Adrenal gland (tissue), 12 donors: ENCODE measurements around the gene HSD3B2. TPM values are rescaled to one million over a fixed set of nuclear protein-coding genes. Genes with fewer than 3 reads are reported as not detected.
"Not testable (repeated sequence)": the region's sequence is repeated elsewhere in the genome, so short reads cannot be mapped to it uniquely, and the experiment has no call there.

Source experiments
- DNase-seq, 7 donors: peaks; one replicate each; pipeline ENCODE4 v3.0.0-alpha.2; 2019 to 2020
- H3K27ac ChIP-seq, 5 donors: fragments of 200-600 bp; sonication (generic) in 4 of 5; 1 replicate in 3 of 5; 2 replicates in 2 of 5; pipeline versions ENCODE4 v1.5.1 to v1.8.0; 2016 to 2020; ENCODE audit warnings: mild to moderate bottlenecking in 1 of 5
- H3K27me3 ChIP-seq: fragments of 200-600 bp; 2 replicates; pipeline ENCODE4 v1.8.0; 2021
- H3K36me3 ChIP-seq, 2 donors: fragments of 200-600 bp; replicated peaks in 1 of 2; 1 replicate in 1 of 2; 2 replicates in 1 of 2; pipeline versions ENCODE4 v1.5.1 to v1.8.0; 2018 to 2022
- H3K4me1 ChIP-seq, 2 donors: fragments of 200-600 bp; replicated peaks in 1 of 2; 1 replicate in 1 of 2; 2 replicates in 1 of 2; pipeline versions ENCODE4 v1.5.1 to v1.8.0; 2018 to 2021
- H3K4me3 ChIP-seq, 4 donors: fragments of 200-600 bp; sonication (generic) in 3 of 4; one replicate each; pipeline ENCODE4 v1.5.1; 2016 to 2018
- H3K9me3 ChIP-seq, 3 donors: fragments of 200-600 bp; sonication (generic) in 1 of 3; replicated peaks in 1 of 3; 1 replicate in 2 of 3; 2 replicates in 1 of 3; pipeline versions ENCODE4 v1.5.1 to v1.8.0; 2016 to 2021
- POLR2A ChIP-seq, 2 donors: fragments of 450-650 bp; IDR thresholded peaks; one replicate each; pipeline ENCODE4 v1.6.1; 2017; ENCODE audit warnings: antibody characterized with exemption in 2 of 2, mild to moderate bottlenecking in 2 of 2, moderate library complexity in 1 of 2
- WGBS, 4 donors: extraction: QIAGEN DNeasy Blood & Tissue Kit in 2 of 4; methylation state at CpG; one replicate each; pipeline versions ENCODE4 v1.1.5 to v1.1.7; 2013 to 2017; 5-methylcytosine and 5-hydroxymethylcytosine counted together
- intact Hi-C, 2 donors: fragments of 100-400 bp; cut with DNase I; formaldehyde crosslinking; loops; one replicate each; pipeline versions ENCODE4 v1.14.1 to v1.15.0; 2022 to 2023
- polyA plus RNA-seq, 3 donors: library from polyadenylated mRNA; stranded (reverse); fragments of 200-250 nt in 2 of 3; fragments of 350-450 nt in 1 of 3; fragmentation: Illumina TruSeq in 1 of 3; extraction: RNeasy Lipid Tissue Mini Kit (QIAGEN cat#74804) in 1 of 3; gene quantifications; one replicate each; pipeline ENCODE4 v1.2.3, GENCODE V29; 2013 to 2014
- total RNA-seq, 9 donors: library from RNA; depleted of rRNA in 4 of 9; stranded (reverse); fragments of >200 nt in 4 of 9; fragments of 120-200 nt in 1 of 9; fragmentation: NEBNext Ultra II Directional in 1 of 9; extraction: Animal tissue kit (Norgen Biotek cat#: 25700) in 1 of 9; gene quantifications; one replicate each; pipeline versions ENCODE4 v1.1.0 to v1.2.4, GENCODE V29; 2013 to 2023
- TF ChIP-seq, protein P1 (sequence below), 6 experiments: fragments of 450-650 bp in 4 of 6; fragments of 200-600 bp in 2 of 6; sonication (generic) in 1 of 6; IDR thresholded peaks; 1 replicate in 5 of 6; 2 replicates in 1 of 6; pipeline versions ENCODE4 v1.5.1 to v1.8.0; 2016 to 2021; ENCODE audit warnings: antibody characterized with exemption in 6 of 6, mild to moderate bottlenecking in 2 of 6, moderate library complexity in 1 of 6
- donor health status: healthy with polysubstance abuse.
- donor health status: Bipolar disorder and iron deficiency.
- donor health status: DM: yes; HTN: yes; CAD: no.
- donor health status: DM: no; HTN: no; CAD: no.
- donor health status: DM: no; HTN: no; CAD: no.
- donor health status: DM: yes; HTN: yes; CAD: no.

The HSD3B2 gene
- total and polyA plus RNA-seq, 12 donors: 6.7 to 14,693 (median 1,985) TPM

DNA sequence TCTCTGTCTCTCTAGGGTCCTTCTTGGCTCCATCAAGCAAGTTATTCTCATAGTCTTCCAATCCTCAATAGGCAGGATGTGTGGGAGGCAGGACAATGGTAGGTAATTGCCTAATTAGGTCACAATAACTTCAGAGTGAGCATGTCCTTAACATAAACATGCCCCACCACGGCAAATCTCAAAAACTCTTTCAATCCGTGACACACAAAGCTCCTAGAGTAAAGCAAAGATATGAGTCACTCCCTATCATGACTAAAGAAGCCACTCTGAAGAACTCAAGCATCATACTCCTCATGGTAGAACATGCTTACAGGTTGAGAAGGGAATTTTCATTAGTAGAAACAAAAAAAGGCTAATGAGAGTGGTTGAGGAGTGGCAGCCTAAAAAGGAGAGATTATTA is 41.5 kb upstream of the HSD3B2 start:
- 26 to 43% (median 35%) methylated on average over 2 of the region's 2 CpGs for WGBS, 4 donors
- intact Hi-C loops: no loop called here
- no peaks in the 10 kb centered on the region for H3K36me3 ChIP-seq

GRCh38 chr1:119374208-119374874 is 40.6 kb upstream of the HSD3B2 start:
- no peaks in the 10 kb centered on the region for H3K36me3 ChIP-seq
- WGBS, 4 donors: 14 to 24% (median 21%) methylated on average over 4 of the region's 4 CpGs

More for the DNA sequence above, 41.5 kb upstream of the HSD3B2 start:
- peaks cover 19 to 20% of the 10 kb centered on the region in 2 donors for H3K4me1 ChIP-seq
- no peaks in the 10 kb centered on the region for H3K27me3 ChIP-seq
- TF ChIP-seq POLR2A (IDR thresholded peaks at IDR 0.05): no peak
- TF ChIP-seq, protein P1, sequence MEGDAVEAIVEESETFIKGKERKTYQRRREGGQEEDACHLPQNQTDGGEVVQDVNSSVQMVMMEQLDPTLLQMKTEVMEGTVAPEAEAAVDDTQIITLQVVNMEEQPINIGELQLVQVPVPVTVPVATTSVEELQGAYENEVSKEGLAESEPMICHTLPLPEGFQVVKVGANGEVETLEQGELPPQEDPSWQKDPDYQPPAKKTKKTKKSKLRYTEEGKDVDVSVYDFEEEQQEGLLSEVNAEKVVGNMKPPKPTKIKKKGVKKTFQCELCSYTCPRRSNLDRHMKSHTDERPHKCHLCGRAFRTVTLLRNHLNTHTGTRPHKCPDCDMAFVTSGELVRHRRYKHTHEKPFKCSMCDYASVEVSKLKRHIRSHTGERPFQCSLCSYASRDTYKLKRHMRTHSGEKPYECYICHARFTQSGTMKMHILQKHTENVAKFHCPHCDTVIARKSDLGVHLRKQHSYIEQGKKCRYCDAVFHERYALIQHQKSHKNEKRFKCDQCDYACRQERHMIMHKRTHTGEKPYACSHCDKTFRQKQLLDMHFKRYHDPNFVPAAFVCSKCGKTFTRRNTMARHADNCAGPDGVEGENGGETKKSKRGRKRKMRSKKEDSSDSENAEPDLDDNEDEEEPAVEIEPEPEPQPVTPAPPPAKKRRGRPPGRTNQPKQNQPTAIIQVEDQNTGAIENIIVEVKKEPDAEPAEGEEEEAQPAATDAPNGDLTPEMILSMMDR (IDR thresholded peaks at IDR 0.05): no peak
- peak overlapping the region in 1 of 4 donors; percentile 22 for H3K4me3 ChIP-seq
- H3K9me3 ChIP-seq: no peaks in the 10 kb centered on the region
- DNase-seq: no peak
- peak overlapping the region in 4 of 5 donors; percentile 34 to 72 (median 64) for H3K27ac ChIP-seq

DNA sequence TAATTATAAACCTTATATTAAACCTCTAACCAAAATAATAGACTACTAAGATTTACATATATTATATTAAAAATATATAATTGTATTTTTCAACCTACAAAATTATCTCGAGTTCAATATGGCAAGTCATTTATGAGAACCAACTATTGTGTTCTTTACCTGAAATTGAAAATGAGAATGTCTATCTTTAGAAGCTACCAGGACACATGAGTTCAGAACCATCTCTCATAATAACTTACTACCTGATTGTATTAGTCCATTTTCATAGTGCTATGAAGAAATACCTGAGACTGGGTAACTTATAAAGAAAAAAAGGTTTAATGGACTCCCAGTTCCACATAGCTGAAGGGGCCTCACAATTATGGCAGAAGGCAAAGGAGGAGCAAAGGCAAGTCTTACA is 39.6 kb upstream of the HSD3B2 start:
- no peaks in the 10 kb centered on the region for H3K27me3 ChIP-seq
- no peaks in the 10 kb centered on the region for H3K36me3 ChIP-seq
- intact Hi-C loops: no loop called here
- TF ChIP-seq, protein P1 (IDR thresholded peaks at IDR 0.05): no peak
- TF ChIP-seq POLR2A (IDR thresholded peaks at IDR 0.05): no peak
- peaks cover 19 to 20% of the 10 kb centered on the region in 2 donors for H3K4me1 ChIP-seq
- peak overlapping the region in 2 of 5 donors; percentile 12 to 53 for H3K27ac ChIP-seq
- WGBS, 4 donors: 87 to 93% (median 88%) methylated on average over 1 of the region's 1 CpG
- no peak overlapping the region for H3K4me3 ChIP-seq
- DNase-seq: no peak
- H3K9me3 ChIP-seq: no peaks in the 10 kb centered on the region

More at GRCh38 chr1:119374208-119374874, 40.6 kb upstream of the HSD3B2 start:
- H3K27me3 ChIP-seq: no peaks in the 10 kb centered on the region
- TF ChIP-seq POLR2A (IDR thresholded peaks at IDR 0.05): no peak
- TF ChIP-seq, protein P1 (IDR thresholded peaks at IDR 0.05): no peak
- peak in 4 of 7 donors; percentile 21 to 45 (median 32) for DNase-seq
- H3K27ac ChIP-seq: peak overlapping the region in 4 of 5 donors; percentile 34 to 72 (median 64)
- intact Hi-C loops: no loop called here
- H3K4me1 ChIP-seq: peaks cover 19 to 20% of the 10 kb centered on the region in 2 donors
- H3K4me3 ChIP-seq: no peak overlapping the region
- no peaks in the 10 kb centered on the region for H3K9me3 ChIP-seq

DNA sequence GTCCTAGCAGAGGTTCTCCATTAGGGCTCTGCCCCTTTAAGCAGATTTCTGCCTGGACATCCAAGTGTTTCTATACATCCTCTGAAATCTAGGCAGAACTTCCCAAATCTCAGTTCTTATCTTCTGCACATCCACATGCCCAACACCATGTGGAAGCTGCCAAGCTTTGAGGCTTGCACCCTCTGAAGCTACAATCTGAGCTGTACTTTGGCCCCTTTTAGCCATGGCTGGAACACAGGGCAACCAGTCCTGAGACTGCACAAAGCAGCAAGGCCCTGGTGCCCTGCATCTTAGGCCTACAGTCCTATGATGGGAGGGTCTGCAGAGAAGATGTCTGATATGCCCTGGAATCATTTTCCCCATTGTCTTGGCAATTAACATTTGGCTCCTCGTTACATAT is 38.4 kb upstream of the HSD3B2 start:
- no peaks in the 10 kb centered on the region for H3K9me3 ChIP-seq
- no peaks in the 10 kb centered on the region for H3K27me3 ChIP-seq
- H3K4me1 ChIP-seq: peaks cover 19 to 20% of the 10 kb centered on the region in 2 donors
- 90 to 94% (median 93%) methylated on average over 1 of the region's 1 CpG for WGBS, 4 donors
- no peak for DNase-seq
- H3K36me3 ChIP-seq: no peaks in the 10 kb centered on the region
- no peak overlapping the region for H3K4me3 ChIP-seq
- intact Hi-C loops: no loop called here
- no peak overlapping the region for H3K27ac ChIP-seq
- TF ChIP-seq, protein P1 (IDR thresholded peaks at IDR 0.05): no peak
- TF ChIP-seq POLR2A (IDR thresholded peaks at IDR 0.05): no peak

- H3K9me3 ChIP-seq, H3K36me3 ChIP-seq, H3K27me3 ChIP-seq, H3K27ac ChIP-seq, H3K4me3 ChIP-seq, intact Hi-C loops, DNase-seq: not testable (repeated sequence)
- peaks cover 19 to 20% of the 10 kb centered on the region in 2 donors for H3K4me1 ChIP-seq
- WGBS, 4 donors: 83 to 91% (median 87%) methylated on average over 2 of the region's 2 CpGs
These were observed 37.4 kb upstream of the HSD3B2 start for GRCh38 chr1:119377594-119377993.
